ENCODE measurements around the gene TEX29.

Gene TEX29

DNA sequence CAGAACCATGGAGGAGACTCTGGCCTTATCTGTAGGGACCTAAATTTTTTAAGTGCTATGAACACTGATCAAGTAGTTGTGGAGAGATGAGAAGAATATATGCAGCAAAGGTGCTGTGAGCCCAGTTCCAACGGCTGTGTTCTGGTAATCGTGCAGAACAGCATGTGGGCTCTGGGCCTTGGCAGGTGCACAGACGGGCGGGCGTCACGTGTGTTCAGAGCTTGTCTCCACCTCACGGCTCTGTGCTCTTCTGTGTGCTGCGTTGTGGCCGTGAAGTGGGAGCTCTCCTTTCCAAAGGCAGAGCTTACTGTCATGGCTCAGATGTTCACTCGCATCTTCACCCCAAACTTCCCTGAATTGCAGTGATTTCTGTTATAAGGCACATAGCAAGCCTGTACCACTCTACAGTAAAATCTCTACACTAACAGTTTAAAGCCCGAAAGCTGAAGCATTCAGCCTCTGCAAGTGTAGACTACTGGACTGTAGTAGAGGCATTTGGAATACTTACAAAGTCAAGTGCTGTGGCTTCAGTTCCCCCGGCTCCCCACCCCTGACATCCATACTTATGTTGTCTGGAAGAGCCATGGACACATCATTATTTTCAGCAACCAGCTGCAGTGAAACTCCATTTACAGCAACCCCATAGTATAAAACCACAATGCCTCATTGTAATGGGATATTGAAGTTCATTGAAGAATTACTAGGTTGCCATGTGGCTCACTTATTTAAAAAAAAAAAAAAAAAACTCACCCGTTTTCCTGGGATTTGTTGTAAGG is 27.5 kb upstream of the TEX29 start:
- no peak for DNase-seq

DNA sequence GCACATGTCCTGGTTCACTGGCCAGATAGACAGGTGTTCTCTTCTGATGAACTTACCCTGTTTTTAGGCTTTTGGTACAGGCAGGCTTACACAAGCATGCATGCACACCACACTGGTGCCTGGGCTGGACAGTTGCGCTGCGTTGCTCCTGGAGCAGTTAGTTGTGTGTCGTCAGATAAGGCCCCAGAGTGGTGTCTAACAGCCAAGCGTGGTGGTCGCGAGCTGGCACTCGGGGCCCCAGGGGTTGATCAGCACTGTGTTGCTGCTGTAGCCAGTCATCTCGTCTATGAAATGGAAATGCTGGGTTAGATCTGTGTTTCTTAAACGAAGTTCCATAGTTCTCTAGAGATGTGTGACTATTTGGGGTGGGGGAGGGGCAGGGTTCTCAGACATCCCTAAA is 24.6 kb upstream of the TEX29 start:
- DNase-seq, result no peak

DNA sequence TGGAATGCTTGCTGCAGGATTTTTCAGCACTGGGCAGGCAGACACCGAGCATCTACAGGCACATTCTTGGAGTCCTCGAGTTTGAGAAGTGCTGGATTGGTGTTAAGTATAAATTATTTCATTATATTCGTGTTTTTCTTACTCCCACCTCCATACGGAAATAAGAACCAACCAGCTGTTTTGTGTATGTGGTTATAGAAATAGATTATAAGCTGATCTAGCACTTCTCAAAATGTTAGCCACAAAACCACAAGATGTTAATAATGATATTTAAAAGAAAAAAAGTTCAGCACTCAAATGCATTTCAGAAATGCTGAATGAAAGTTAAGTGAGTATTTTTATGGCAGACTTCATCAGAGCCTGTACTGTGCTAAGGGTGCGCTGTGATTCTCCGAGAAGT is 24.0 kb upstream of the TEX29 start:
- no peak for DNase-seq

DNA sequence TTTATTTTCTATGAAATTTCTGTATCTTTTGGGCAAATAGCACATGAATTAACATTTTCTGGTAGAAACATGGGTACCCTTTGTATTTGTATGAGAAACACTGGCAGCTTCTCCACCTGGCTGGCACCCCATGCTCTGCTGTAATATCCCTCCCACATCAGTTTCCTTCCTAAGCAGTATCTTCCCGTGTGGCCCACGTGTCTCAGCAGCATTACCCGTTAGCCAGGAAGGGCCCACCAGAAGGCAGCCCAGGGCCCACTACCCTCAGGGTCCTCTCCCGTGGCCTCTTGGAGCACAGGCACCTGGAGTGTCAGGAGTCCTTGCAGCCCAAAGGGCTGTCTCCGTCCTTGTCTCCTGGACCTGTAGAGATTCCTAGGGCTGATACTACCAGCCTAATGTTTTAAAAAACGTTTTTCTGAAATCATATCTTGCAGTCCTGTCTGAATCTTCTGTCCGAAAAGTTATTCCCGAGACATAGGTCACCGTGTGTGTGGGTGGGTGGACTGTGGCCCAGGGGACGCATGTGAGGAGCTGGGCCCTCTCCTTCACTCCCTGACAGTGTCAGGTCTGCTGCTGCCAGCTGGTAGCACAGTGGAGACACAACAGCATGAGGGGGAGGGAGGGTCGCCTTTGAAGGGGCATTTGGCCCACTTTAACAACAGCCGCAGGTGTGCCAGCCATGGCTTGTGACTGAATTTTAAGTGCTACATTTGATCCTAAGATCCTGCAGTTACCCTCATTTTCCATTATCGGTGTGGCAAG is 22.0 kb upstream of the TEX29 start:
- no peak for DNase-seq

DNA sequence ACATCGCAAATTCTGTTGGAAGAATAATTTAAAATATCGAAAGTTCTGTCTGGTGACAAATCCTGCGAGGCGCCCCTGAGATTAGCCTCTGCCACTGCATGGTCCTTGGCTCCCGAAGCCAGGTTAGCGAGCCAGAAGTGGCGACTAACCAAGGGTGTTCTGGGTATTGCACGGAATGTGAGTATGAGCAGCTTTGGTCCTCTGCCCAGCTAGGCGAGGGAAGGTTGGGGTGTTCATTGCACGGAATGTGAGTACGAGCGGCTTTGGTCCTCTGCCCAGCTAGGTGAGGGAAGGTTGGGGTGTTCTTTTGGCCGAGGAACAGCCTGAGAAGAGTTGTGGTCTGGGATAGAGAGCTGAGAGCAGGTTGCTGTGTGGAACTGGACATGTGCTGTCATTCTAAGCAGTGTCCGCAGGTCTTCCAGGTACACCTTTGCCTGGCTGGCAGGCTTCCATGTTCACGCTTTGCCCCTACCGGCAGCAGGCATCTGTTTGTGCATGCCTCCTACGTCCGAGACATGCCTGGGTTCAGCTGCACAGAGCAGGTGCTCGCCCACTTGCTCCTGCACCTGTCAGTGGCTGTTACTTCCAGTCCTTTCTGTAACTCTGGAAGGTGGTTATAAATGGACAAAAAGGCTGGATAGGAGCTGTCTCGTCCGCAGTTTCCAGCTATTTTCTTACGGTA is 18.3 kb upstream of the TEX29 start:
- DNase-seq, result no peak

DNA sequence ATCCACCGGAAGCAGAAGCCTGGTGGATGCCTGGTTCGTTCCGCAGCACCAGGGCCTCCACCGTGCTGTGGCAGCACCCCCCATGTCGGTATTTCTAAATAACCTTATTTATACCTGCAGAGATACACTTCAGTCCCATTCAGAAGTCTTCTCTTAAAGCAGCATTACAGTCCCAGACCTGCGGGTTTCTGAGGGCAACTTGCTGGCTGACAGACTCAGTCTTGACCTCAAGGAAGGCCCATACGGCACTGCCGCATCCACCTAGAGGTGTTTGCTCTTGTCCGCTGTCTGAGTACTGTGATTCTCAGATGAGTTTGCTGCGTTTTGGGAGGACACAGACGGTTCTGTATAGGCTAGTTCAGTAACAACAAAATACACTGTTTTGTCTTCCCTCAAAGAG is 16.9 kb upstream of the TEX29 start:
- no peak for DNase-seq

DNA sequence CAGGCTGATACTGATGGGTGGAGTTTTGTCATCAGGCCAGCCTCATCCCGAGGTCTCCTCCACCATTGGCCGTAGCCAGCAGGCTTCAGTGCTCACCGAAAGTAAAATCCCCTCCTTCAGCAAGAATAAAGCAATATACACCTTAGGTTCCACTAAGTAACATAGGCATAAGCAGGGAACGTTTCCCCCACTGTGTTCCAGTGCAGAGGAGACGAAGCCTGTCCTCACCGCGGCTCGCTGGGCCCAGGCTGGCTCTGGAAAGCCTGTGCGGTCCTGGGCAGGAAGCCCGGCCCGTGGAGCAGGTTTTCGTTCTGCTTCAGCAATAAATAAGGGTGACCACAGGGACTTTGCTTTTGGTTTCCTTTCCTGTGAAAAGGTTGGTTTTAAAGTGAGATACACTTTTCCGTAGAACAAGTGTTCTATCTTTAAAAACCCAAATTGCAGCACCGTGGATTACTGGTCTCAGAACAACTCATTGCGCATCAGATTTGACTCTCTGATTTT is 16.3 kb upstream of the TEX29 start:
- DNase-seq, result no peak

DNA sequence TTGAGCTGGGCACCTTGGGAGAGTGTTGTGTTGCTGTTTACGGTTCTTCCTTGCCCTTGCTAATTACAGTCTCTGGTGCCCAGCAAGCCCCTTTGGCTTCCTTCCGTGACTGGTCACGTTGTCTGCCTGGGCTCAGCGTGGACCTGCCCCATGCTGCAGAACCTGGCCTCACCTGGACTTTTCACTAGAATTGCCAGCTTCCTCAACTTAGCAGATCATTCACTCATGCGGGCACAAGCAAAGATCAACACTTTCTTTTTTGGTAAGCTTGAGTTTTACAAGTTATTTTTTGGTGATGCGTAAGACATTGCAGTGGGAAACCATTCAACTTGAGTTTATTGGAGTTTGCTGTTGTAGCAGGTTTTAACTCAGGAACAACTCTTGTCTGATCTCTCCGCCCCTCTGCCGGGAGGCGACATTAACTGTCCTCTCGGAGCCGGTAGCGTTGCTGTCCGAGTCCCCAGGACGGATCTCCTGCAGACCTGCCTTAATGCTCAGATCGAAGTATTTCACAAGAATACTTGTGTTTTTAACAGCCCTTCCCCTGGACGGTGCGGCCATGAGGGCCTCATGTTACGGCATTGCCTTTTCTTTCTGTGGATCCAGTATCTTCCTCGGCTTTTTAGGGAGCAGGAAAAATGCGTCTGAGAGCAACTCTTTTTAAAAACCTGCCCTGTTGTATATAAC is 15.7 kb upstream of the TEX29 start:
- DNase-seq, result no peak

DNA sequence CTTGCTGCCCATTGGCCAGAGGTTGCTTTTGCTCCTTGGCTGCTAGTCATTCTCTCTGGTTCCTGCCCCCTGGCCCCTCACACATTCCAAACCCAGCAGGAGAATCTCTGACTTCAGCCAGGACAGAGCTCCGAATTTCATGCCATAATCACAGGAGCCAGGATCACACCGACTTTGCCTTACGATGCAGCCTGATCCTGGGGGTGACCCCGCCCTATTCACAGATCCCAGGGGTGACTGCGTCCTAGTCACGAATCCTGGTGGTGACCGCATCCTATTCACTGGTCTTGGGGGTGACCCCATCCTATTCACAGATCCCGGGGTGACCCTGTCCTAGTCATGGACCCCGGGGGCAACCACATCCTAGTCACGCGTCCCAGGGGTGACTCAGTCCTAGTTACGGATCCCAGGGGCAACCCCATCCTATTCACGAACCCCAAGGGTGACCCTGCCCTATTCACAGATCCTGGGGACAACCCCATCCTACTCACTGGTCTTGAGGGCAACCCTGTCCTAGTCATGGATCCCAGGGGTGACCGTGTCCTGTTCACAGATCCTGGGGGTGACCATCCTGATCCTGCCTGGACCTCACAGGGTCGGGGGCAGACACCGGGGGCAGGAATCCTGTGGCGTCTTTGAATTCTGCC is 7.4 kb upstream of the TEX29 start:
- no peak for DNase-seq

DNA sequence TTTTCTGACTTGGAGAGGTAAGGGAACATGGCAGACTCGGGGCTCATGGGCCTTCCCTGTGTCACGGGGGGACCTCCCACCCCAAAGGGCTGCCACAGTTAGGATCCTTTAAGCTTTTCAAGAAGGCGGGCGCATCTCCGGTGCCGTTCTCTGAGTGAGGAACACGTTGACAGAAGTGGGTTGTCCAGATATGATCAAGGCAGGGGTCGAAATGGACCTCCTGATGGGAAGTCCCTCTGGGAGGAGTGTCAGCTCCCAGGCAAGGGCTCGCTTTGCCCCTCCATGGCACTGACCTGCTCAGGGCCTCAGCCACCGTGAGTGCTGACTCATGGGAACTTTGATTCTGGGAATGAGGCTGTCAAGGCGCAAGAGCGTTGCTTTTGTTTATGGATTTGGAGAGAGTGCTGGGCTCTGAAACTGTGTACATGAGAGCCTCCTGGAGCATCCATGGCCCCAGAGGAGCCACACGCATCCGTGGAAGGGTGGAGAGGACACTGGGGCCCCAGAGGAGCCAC is 6.5 kb upstream of the TEX29 start:
- no peak for DNase-seq

DNA sequence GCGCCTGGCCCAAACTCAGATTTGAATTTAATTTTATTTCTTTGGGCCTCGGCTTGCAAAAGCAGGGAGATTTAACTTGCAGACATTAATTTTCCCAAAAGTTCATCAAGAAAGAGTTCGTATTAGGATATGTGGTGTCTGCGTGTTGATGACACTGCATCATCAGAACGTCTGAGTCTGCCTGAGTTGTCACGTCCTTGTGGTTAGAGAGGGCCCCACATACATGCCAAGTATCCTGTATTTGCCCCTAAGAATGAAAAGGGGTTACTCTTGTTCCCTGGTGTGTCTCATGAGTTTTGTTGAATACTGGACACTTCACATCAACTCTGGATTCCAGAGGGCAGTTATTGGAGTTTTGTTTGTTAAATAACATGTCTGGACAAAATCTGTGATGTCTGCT is 5.6 kb upstream of the TEX29 start:
- DNase-seq, result no peak

DNA sequence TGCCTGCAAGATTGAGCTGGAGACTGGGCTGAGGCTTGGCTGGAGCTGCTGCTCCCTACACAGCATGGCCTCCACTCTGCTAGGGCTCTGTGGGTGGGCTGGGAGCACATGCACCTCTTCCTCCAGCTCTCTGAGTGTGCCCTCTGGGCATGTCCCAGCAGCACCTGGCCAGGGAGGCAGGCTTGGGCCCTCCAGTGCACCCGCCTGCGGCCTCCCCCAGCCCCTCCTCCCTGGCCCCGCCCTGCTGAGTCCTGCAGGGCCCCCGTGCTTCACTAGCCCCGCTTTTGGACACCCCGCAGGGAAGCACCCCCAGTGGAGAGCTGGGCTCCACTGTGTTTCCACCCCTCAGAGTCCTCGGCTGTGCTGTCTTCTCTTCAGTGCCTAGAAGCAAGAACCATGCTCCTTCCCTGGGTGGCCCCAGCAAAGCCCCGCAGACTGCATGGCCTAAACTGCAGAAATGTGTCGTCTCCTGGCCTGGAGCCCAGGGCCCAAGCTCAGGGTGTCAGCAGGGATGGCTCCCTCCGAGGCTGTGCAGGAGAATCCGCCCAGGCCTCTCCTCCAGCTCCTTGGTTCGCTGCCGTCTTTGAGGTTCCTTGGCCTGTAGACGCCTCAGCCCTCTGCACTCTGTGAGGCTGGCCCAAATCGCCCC is 5.0 kb upstream of the TEX29 start:
- no peak for DNase-seq

DNA sequence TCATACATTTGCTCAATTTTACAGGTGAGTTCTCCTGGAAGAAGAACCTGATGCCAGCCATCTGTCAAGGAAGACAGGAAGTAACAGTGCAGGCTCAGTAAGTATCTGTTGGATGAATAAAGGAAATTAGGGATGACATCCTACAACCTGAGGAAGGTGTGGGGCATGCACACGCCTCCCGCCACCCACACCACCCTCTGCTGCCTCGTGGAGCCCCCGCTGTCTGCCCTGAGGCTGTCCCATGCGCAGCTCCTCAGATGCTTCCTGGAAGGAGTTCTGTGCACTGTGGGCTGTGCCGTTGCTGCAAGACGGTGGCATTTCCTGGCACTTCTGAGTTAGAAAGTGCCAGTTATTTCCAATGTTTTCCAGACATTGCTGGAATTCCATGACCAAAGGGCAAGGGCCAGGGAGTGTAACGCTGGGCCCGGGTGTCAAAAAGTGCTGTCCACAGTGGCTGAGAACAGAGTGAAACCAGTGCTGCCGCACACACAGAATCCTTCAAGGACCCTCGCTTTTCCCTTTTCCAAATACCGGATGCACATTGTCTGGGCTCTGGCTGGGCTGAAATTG is 4.2 kb upstream of the TEX29 start:
- DNase-seq, result no peak

DNA sequence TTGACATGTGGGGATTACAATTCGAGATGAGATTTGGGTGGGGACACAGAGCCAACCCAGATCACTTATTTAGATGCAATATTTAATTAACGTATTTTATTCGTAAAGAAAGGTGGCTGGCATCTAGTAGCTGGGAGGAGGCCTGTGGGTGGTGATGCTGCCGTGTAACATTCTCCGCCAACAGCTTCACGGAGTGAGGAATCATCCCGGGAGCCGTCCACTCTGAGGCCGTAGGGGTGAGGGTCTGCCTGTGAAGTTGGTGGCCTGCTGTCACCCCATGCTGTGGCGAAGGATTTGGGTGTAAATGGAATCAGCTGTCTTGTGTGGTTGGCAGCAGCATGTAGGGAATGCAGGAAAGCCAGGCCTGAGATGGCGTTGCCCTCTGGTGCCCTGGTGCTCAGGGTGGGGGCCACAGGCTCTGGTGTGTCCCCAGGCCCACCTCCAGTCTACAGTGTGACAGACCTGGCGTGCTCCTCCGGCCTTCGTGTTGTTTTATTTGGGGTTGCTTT is 3.3 kb upstream of the TEX29 start:
- DNase-seq, result no peak

DNA sequence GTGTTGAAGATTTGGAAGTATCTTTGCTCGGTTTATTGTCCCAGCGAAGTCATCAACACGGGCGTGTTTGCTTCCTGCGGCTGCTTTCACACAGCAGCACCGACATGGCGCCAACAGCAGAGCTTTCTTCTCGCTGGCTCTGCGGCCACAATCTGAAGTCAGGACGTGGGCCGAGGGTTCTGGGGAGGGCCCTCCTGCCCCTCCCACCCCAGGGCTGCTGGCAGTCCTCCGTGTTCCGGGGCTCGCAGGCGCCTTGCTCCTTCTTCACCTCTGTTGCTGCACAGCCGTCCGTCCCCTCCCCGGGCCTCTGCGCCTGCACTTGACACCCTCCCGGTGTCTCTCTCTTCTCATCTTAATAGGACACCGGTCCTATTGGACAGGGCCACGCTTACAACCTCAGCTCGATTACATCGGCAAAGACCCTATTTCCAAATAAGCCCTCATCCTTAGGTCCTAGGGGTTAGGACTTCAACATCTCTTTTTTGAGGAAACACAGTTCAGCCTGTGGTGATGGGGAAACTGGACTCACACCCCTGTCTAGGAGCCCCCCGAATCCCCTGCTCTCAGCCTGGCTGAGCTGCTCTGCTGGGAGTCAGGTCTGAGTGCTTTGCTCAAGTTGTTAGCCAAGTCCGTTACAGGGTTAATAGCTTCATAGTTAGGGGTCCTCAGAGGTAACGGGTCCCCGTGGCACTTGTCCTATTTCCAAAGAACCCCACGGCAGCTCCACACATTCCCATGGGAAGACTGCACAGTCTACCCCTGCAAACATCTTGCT is 2.7 kb upstream of the TEX29 start:
- DNase-seq, result no peak

DNA sequence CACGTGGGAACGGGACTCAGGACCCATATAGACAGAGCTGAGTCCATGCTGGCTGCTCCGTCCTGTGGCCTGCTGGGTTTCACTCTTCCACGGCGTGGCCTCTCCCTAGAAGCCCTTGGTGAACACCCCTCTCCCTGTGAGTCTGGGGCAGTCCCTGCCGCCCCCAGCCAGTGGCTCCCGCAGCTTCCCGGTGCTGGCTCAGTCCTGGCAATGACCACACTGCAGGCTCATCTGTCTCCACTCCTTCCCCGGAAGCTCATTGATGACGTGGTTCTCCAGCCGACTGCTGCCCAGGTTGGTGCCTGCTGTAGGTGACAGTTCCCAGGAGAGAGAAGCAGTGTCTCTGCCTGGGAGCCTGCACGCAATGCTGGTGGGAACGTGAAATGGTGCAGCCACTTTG is 2.1 kb upstream of the TEX29 start:
- DNase-seq, result no peak

DNA sequence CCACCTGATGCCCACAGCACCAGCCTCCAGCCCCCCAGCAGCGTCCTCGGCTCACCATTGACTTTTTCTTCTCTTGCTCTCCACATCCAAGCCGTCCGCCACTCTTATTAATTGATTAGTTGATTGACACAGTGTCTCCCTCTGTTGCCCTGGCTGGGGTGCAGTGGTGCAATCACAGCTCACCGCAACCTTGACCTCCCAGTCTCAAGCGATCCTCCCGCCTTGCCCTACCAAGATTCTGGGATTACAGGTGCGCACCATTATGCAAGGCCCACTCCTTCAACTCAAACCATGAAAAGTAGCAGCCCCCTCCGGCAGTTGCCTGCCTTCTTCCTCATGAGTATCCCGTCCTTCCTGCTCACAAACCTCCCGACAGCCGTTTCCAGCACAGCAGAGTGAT is 921 bp upstream of the TEX29 start:
- no peak for DNase-seq

DNA sequence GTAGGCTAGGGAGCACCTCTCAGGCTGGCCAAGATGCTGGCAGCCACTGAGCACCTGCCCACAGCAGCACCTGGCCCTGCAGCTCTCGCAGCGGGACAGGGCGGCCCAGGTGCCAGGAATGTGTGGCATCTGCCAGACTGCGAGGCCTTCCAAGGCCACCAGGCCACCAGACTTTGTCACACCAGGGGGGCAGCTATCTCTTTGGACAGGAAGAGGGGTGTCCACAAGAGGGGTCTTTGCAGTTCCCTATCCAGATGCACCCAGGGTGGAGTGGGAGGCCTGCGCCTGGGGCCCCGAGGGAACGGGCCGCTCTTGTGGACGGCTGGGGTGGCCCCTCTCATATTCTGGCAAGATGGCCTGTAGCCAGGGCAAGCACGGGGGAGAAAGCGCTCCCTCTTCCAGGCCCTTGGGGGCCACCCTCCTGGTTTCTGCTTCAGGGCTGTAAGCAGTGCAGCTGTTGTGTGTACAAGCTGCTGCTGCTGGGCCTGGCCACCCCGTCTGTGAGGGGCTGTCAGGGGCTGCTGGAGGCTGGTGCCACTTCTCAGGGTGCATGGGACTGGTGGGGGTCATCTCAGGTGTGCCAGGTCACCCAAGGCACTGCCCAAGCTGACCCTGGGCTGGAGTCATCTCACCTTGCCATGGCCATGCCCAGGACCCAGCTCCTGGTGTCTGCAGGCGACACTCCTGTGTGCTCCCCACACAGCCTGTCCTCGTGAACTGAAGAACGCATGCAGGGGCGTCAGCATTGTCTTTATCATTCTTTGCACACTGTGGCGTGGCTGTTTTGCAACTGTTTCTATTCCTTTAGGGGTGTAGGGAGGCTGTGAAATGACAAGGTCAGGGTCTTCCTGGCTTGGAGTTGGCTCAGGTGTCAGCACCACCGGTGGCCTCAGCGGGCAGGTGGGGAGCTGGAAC is 1.8 kb downstream of the TEX29 start:
- DNase-seq, result no peak

DNA sequence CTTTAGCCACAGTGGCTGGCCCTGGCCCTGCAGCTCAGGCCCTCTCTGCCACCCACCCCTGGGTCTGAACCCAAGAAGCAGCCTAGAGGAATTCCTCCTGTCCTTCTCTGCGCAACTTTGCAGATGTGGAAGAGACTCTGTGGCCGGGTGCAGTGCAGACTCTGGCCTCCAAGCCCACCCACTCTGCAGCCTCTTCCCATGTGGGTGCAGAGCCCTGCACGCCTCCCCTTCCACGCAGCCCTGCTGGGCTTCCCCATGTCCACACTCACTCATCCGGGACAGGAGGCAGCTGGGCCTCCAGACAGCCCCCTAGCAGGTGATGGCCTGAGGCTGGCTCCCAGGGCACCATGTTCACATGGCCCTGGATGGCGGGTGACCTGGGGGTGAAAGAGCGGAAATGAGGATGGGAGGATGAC is 2.5 kb downstream of the TEX29 start:
- no peak for DNase-seq

Data from activated gamma-delta T cell (primary cell).